Activated CD4-positive, alpha-beta T cell treated with anti-CD3 and anti-CD28 coated beads for 4 hours (primary cell): Measurements from ENCODE around the gene C9orf85.

Experiments
- DNase-seq, 2 donors: peaks; one replicate each; pipeline ENCODE4 v3.0.0-alpha.2; 2020

C9orf85 gene

GRCh38 chr9:72013292-72013760 is 101.9 kb downstream of the C9orf85 start:
- no peak for DNase-seq

GRCh38 chr9:72022841-72023240 is 111.4 kb downstream of the C9orf85 start:
- DNase-seq = no peak
